ENCODE measurements around the gene ANO2.

DNA sequence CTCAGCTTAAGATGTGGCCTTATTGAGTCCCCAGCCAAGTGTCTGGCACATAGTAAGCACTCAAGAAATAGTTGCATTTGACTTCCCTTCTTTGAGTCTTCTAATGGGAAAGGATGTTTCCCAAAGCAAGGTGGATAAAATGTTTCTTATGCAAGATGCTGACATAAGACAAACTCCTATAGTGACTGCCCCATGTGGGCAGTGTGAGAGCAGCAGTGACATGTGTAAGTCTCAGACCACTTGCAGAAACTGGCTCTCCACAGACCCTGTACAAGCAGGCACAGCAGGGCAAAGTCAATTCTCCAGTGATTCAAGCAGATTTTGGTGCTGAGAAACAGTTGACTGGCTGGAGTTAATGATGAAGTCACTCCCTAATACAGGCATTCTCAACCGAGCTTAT, 255.3 kb downstream of the ANO2 start:
- TF ChIP-seq, protein P1, sequence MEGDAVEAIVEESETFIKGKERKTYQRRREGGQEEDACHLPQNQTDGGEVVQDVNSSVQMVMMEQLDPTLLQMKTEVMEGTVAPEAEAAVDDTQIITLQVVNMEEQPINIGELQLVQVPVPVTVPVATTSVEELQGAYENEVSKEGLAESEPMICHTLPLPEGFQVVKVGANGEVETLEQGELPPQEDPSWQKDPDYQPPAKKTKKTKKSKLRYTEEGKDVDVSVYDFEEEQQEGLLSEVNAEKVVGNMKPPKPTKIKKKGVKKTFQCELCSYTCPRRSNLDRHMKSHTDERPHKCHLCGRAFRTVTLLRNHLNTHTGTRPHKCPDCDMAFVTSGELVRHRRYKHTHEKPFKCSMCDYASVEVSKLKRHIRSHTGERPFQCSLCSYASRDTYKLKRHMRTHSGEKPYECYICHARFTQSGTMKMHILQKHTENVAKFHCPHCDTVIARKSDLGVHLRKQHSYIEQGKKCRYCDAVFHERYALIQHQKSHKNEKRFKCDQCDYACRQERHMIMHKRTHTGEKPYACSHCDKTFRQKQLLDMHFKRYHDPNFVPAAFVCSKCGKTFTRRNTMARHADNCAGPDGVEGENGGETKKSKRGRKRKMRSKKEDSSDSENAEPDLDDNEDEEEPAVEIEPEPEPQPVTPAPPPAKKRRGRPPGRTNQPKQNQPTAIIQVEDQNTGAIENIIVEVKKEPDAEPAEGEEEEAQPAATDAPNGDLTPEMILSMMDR (IDR thresholded peaks at IDR 0.05) = no peak
- TF ChIP-seq POLR2AphosphoS5 (IDR thresholded peaks at IDR 0.05) (no peak), POLR2A (IDR thresholded peaks at IDR 0.05; ENCODE audit: low read depth) (no peak)
